LHCN-M2 (cell line): ENCODE results near the gene TSPAN17. TPM values are rescaled to one million over a fixed set of nuclear protein-coding genes. Genes with fewer than 3 reads are reported as not detected.
"Not testable (repeated sequence)": the region's sequence is repeated elsewhere in the genome, so short reads cannot be mapped to it uniquely, and the experiment has no call there.

ENCODE experiments used
- DNase-seq: peaks from one replicate; pipeline ENCODE4 v3.0.0-alpha.2; 2012; ENCODE audit warnings: low read depth
- polyA plus RNA-seq: library from polyadenylated mRNA; unstranded; fragments of >200 nt; gene quantifications from one replicate; pipeline ENCODE4 v1.2.1, GENCODE V29; 2012; ENCODE audit warnings: missing spikeins
- total RNA-seq: library from RNA; depleted of rRNA; stranded (reverse); fragments of >200 nt; gene quantifications from 2 replicates; pipeline ENCODE4 v1.2.3, GENCODE V29; 2014; rRNA removed

TSPAN17 gene, protein sequence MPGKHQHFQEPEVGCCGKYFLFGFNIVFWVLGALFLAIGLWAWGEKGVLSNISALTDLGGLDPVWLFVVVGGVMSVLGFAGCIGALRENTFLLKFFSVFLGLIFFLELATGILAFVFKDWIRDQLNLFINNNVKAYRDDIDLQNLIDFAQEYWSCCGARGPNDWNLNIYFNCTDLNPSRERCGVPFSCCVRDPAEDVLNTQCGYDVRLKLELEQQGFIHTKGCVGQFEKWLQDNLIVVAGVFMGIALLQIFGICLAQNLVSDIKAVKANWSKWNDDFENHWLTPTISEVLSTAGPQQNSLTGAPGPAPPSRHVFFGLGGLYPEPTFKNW
- 49.7 and 50.8 TPM in 2 replicates for total RNA-seq
- polyA plus RNA-seq = 61.2 TPM

GRCh38 chr5:176647030-176647842 lies at the start of gene TSPAN17:
TSPAN17 (plus strand) TSS chr5:176647484; CDS start chr5:176647616, 132 bp downstream.
- peak; percentile 98 for DNase-seq

DNA sequence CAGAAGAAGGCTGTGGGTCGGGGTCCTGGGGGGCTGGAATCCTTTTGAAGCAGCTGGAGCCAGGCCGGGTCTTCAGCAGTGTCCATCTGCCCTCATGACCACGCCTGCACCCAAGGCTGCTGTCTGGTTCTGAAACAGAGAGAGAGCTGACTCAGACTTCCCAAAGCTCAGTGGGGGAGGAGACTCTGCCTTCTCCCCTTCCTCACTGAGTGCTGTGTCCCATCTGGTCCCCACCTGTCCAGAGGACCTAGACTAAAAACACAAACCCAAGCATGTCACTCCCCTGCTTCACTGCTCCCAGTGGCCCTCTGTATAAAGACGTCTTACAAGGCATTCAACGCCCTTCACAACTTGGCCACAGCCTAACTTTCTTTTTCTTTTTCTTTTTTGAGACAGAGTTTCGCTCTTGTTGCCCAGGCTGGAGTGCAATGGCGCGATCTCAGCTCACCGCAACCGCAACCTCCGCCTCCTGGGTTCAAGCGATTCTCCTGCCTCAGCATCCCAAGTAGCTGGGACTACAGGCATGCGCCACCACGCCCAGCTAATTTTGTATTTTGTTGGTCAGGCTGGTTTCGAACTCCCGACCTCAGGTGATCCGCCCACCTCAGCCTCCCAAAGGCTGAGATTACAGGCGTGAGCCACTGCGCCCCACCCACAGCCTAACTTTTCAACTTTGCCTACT lies 47.4 kb upstream of the TSPAN17 start:
- DNase-seq = not testable (repeated sequence)

GRCh38 chr5:176601901-176602482 lies 45.3 kb upstream of the TSPAN17 start:
- no peak for DNase-seq

DNA sequence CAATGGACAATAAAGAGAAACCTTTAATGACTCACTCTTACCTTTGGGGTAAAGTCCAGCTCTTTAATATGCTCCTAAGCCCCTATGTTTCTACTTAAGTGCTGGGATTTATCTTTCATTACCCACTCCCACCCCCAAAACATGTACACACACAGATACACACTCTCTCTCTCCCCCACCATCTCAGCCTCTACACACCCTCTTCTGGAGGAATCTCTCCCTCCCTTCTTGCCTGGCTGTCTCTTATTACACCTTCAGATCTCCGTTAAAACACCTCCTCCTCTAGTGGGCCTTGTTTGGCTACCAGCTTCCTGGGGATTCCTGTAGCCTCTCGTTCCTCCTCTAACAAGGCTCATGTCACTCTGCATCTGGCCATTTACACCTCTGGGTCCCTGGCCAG lies 44.2 kb upstream of the TSPAN17 start:
- DNase-seq = no peak

DNA sequence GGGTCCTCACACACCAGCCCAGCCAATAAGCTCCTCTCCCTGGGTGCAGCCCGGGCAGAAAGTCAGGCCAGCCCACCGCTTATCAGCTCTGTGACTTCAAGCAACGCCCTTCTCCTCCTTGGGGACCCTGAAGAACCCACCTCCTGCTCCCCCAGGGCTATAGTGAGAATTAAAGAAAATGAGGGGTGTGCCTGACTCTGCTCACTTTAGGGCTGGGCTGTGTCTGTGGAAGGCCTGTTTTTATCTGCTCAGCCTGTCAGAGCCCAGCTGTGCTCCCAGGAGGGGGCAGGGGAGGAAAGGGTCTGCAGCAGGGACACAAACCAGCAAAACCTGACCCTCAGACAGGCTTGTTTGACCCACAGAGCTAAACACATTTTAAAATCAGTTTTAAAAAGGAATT lies 41.3 kb upstream of the TSPAN17 start:
- no peak for DNase-seq

DNA sequence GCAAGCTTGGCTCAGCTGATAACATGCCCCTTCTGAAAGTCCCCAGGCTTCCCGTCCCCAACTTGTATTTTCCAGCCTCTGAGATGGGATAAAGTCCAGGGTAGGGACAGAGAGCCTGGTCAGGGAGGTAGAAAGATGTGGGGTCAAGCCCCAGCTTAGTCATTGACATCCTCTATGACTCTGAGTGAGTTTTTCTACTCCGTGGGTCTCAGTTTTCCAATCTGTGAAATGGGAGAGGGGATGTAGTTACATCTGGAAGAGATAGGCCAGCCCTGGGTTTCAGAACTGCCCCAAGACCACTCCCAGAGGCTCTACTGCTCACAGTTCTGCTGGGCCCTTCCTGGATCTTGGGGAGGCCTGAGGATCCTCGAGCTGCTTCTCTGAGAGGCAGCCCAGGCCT lies 40.4 kb upstream of the TSPAN17 start:
- no peak for DNase-seq

GRCh38 chr5:176608142-176608705 lies 39.1 kb upstream of the TSPAN17 start:
- DNase-seq = no peak

- DNase-seq = no peak
Observed at GRCh38 chr5:176608937-176609723, 38.2 kb upstream of the TSPAN17 start.

DNA sequence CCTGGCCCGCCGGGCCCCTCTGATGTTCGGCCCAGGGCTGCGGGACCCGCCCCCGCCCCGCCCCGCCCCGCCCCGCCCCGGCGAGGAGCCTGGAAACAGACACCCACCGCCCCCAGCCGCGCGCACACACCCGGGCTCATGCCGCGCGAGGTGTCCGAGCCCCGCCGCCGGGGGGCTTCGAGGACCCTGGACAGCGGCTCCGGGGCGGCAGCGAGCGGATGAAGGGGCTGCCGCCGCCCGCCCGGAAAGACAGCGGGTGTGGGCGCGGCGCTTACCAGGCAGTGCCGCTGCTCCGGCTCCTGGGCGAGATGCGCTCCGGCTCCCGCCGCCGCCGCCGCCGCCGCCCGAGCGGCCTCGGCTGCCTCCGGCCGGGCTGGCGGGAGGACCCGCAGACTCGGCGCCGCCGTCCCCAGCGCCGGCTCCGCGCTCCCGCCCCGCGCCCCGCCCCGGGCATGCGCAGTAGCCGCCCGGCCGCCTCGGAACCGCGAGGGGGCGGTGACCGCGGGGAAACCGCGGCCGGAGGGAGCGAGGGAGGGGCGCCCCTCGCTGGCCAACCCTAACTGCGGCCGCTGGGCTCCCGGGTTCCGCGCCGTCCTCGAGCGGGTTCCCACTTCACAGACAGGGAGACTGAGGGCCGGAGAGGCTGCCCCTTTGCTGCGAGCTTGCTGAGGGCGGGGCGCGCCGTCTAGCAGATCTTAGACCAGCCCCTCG lies 37.4 kb upstream of the TSPAN17 start, which contains the start of gene GPRIN1:
TSS of gene GPRIN1 (minus strand) at position 433 of the 711 bp plus-strand sequence. CDS start 10,322 bp downstream, outside the sequence.
- DNase-seq = peak; percentile 54

- no peak for DNase-seq
Observed at GRCh38 chr5:176610435-176610773, 36.9 kb upstream of the TSPAN17 start.

- DNase-seq = peak; percentile 80
Observed at GRCh38 chr5:176611435-176611834, 35.8 kb upstream of the TSPAN17 start.

DNA sequence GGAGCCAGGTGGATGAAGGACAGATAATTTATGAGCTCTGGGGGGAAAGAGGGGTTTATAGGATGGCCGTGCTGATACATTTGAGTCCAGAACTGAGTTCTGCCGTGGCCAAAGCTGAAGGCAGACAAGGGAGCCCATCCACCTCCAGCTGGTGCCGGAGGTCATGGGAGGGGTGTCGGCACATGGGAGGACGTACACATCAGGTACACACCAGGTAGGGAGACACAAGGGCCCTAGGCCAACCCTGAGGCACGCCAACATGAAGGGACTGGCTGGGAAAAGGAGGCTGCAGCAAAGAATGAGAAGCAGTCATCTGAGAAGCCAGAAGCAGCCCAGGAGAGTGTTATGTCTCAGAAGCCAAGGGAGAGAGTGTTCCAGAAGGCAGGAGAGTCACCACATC lies 35.3 kb upstream of the TSPAN17 start:
- no peak for DNase-seq

DNA sequence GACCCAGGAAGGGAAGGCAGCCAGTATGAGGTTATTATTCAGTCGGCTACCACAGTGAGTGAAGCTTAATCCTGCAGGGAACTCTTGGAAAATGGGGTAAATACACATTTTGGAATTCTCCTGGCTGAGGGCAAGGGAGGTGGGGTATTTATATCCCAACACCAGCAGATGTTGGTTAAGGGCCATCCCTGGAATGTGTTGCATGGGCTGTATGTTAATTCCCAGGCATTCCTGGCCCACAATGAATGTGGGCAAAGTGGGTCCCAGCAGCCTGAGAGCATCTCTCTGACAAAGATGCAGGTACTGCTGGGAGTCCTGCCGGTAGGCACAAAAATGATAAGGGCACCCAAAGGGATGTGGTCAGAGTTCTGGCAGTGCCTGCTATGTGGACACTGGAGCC lies 34.4 kb upstream of the TSPAN17 start:
- no peak for DNase-seq

- peak; percentile 87 for DNase-seq
Observed at GRCh38 chr5:176614805-176615478, 32.3 kb upstream of the TSPAN17 start.

GRCh38 chr5:176616511-176616910 lies 30.8 kb upstream of the TSPAN17 start:
- DNase-seq = no peak

- DNase-seq = no peak
Observed at GRCh38 chr5:176618783-176619182, 28.5 kb upstream of the TSPAN17 start.

- peak; percentile 46 for DNase-seq
Observed at GRCh38 chr5:176619203-176619568, 28.1 kb upstream of the TSPAN17 start.

DNA sequence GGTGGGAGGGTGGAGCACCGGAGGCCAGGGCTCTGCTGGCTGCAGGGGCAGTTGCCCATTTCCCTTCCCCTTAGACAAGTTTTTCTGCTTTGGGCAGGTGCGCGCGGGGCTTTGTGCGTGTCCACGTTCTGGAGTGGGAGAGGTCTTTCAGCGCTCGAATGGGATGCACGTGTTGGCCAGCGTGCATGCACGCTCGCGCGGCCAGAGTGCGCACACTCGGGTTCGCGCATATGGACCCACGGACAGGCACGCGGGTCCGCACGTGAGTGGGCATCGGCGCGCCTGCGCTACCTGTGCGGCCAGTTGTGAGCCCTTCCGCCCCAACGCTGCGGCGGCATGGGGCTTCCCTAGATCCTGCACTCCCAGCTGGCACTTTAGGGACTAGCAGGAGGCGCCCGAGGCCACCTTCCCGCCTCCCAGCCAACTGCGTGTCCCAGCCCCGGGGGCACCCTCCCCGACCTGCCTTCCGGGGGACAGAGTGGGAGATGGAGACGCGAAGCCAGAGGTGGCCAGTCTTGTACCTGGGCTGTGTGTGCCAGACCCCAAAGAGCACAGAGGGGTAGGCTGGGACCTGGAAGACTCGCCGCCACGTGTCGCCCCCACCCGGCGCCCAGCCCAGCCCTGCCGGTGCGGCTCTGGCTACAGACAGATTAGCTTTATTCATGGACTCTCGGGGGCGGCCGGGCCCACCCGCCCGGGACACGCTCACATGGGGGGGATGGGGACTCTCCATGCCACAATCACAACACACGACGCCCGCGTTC lies 27.5 kb upstream of the TSPAN17 start:
- DNase-seq = no peak
